ENCODE data around the gene SLC39A6.
"Not testable (repeated sequence)": the region's sequence is repeated elsewhere in the genome, so short reads cannot be mapped to it uniquely, and the experiment has no call there.

Gene SLC39A6

GRCh38 chr18:36096955-36097354 lies 32.2 kb downstream of the SLC39A6 start:
- no peak for DNase-seq (ENCODE audit: low read depth in 3 of 3)

- DNase-seq (ENCODE audit: low read depth in 3 of 3) = no peak
Measured at GRCh38 chr18:36095936-36096519, 33.1 kb downstream of the SLC39A6 start.

- no peak for DNase-seq (ENCODE audit: low read depth in 3 of 3)
Measured at GRCh38 chr18:36094431-36094830, 34.7 kb downstream of the SLC39A6 start.

GRCh38 chr18:36092116-36092515 lies 37.0 kb downstream of the SLC39A6 start:
- not testable (repeated sequence) for DNase-seq (ENCODE audit: low read depth in 3 of 3)

GRCh38 chr18:36089001-36089400 lies 40.1 kb downstream of the SLC39A6 start:
- no peak for DNase-seq (ENCODE audit: low read depth in 3 of 3)

GRCh38 chr18:36088256-36088655 lies 40.9 kb downstream of the SLC39A6 start:
- DNase-seq (ENCODE audit: low read depth in 3 of 3) = no peak

GRCh38 chr18:36086186-36086585 lies 43.0 kb downstream of the SLC39A6 start:
- DNase-seq (ENCODE audit: low read depth in 3 of 3) = no peak

- no peak for DNase-seq (ENCODE audit: low read depth in 3 of 3)
Measured at GRCh38 chr18:36085195-36085594, 43.9 kb downstream of the SLC39A6 start.

- no peak for DNase-seq (ENCODE audit: low read depth in 3 of 3)
Measured at GRCh38 chr18:36083729-36084128, 45.4 kb downstream of the SLC39A6 start.

GRCh38 chr18:36081118-36081517 lies 48.0 kb downstream of the SLC39A6 start:
- DNase-seq (ENCODE audit: low read depth in 3 of 3) = not testable (repeated sequence)

- DNase-seq (ENCODE audit: low read depth in 3 of 3) = no peak
Measured at GRCh38 chr18:36078751-36079529, 50.2 kb downstream of the SLC39A6 start.

- not testable (repeated sequence) for DNase-seq (ENCODE audit: low read depth in 3 of 3)
Measured at GRCh38 chr18:36077764-36078163, 51.4 kb downstream of the SLC39A6 start.

GRCh38 chr18:36075862-36076587 lies 53.1 kb downstream of the SLC39A6 start:
- DNase-seq (ENCODE audit: low read depth in 3 of 3) = no peak

GRCh38 chr18:36074435-36074834 lies 54.7 kb downstream of the SLC39A6 start:
- DNase-seq (ENCODE audit: low read depth in 3 of 3) = no peak

GRCh38 chr18:36073676-36074075 lies 55.5 kb downstream of the SLC39A6 start:
- no peak for DNase-seq (ENCODE audit: low read depth in 3 of 3)

- DNase-seq (ENCODE audit: low read depth in 3 of 3) = not testable (repeated sequence)
Measured at GRCh38 chr18:36072406-36072805, 56.7 kb downstream of the SLC39A6 start.

- peak; percentile 96 to 97 (median 97) for DNase-seq (ENCODE audit: low read depth in 3 of 3)
Measured at GRCh38 chr18:36067055-36067957, 61.8 kb downstream of the SLC39A6 start, which contains the start of gene RPRD1A. RPRD1A (minus strand) TSS chr18:36067559; CDS start chr18:36067404, 155 bp downstream.

- no peak for DNase-seq (ENCODE audit: low read depth in 3 of 3)
Measured at GRCh38 chr18:36066686-36067054, 62.5 kb downstream of the SLC39A6 start.

- DNase-seq (ENCODE audit: low read depth in 3 of 3) = no peak
Measured at GRCh38 chr18:36066001-36066400, 63.1 kb downstream of the SLC39A6 start.

- not testable (repeated sequence) for DNase-seq (ENCODE audit: low read depth in 3 of 3)
Measured at GRCh38 chr18:36064809-36065079, 64.4 kb downstream of the SLC39A6 start.

GRCh38 chr18:36064027-36064808 lies 64.9 kb downstream of the SLC39A6 start:
- no peak for DNase-seq (ENCODE audit: low read depth in 3 of 3)

Measured in stimulated activated CD4-positive, alpha-beta T cell treated with anti-CD3 and anti-CD28 coated beads, TNF-alpha, amount 100 ng/mL, for 24 hours (primary cell).